HepG2 (cell line): Measurements from ENCODE around the gene CCT5. TPM values are rescaled to one million over a fixed set of nuclear protein-coding genes. Genes with fewer than 3 reads are reported as not detected.
A peak's percentile ranks its signal among the peaks of the same experiment; 100 is the strongest.

Source experiments
- GZF1 ChIP-seq: sonication (generic); formaldehyde crosslinking; IDR thresholded peaks from 2 replicates; pipeline ENCODE4 v1.5.1; 2020; ENCODE audit warnings: mild to moderate bottlenecking, missing genetic modification reagents
- MIER2 ChIP-seq: IDR thresholded peaks from 2 replicates; pipeline ENCODE4 v1.6.1; 2016; ENCODE audit warnings: missing biosample characterization, missing genetic modification reagents
- PAF1 ChIP-seq: IDR thresholded peaks from 2 replicates; pipeline ENCODE4 v1.6.1; 2016; ENCODE audit warnings: missing genetic modification reagents, missing compliant biosample characterization
- SMAD1 ChIP-seq: sonication (generic); formaldehyde crosslinking; IDR thresholded peaks from 2 replicates; pipeline ENCODE4 v1.4.0; 2020; ENCODE audit warnings: missing genetic modification reagents, low read depth, mild to moderate bottlenecking, borderline replicate concordance
- ZNF253 ChIP-seq: sonication (generic); formaldehyde crosslinking; IDR thresholded peaks from 2 replicates; pipeline ENCODE4 v1.8.0; 2022; ENCODE audit warnings: mild to moderate bottlenecking, missing genetic modification reagents, borderline replicate concordance
- ZNF747 ChIP-seq: sonication (generic); formaldehyde crosslinking; IDR thresholded peaks from 2 replicates; pipeline ENCODE4 v1.8.1; 2023; ENCODE audit warnings: missing genetic modification reagents, mild to moderate bottlenecking, borderline replicate concordance
- polyA plus RNA-seq, 8 experiments: library from polyadenylated mRNA; depleted of rRNA in 3 of 8; stranded (reverse) in 7 of 8; unstranded in 1 of 8; fragments of >200 nt; fragmentation: Illumina TruSeq in 4 of 8; extraction: Trizol in 4 of 8; gene quantifications; 2 replicates each; pipeline versions ENCODE4 v1.2.1 to v1.2.3, GENCODE V29; 2011 to 2016; ENCODE audit warnings: low read depth in 4 of 8, missing spikeins in 1 of 8, mixed read lengths in 1 of 8; ENCODE audit not compliant: insufficient read depth in 1 of 8
- total RNA-seq, 5 experiments: library from RNA; depleted of rRNA; stranded (reverse); fragments of >200 nt; fragmentation: Illumina TruSeq; extraction: Trizol; gene quantifications; 2 replicates each; pipeline ENCODE4 v1.2.3, GENCODE V29; 2016; ENCODE audit warnings: low read depth in 1 of 5
- TF ChIP-seq, protein P1 (sequence below), 2 experiments: sonication (generic) in 1 of 2; formaldehyde crosslinking in 1 of 2; IDR thresholded peaks; 2 replicates each; pipeline versions ENCODE4 v1.6.1 to v1.9.0; 2014 to 2022; ENCODE audit warnings: antibody characterized with exemption in 1 of 2, borderline replicate concordance in 1 of 2, inconsistent platforms in 1 of 2, low read depth in 1 of 2, missing genetic modification reagents in 1 of 2
- TF ChIP-seq, protein P2 (sequence below): sonication (generic); formaldehyde crosslinking; IDR thresholded peaks from 2 replicates; pipeline ENCODE4 v1.8.0; 2022; ENCODE audit warnings: mild to moderate bottlenecking, missing genetic modification reagents, moderate library complexity
- TF ChIP-seq, protein P3 (sequence below): sonication (generic); formaldehyde crosslinking; IDR thresholded peaks from 2 replicates; pipeline ENCODE4 v1.5.1; 2020; ENCODE audit warnings: mild to moderate bottlenecking, missing genetic modification reagents, moderate library complexity
- TF ChIP-seq, protein P4 (sequence below): sonication (generic); formaldehyde crosslinking; conservative IDR thresholded peaks from 2 replicates; pipeline ENCODE4 v1.8.0; 2022; ENCODE audit warnings: low read depth, missing genetic modification reagents
- TF ChIP-seq, protein P5 (sequence below): IDR thresholded peaks from 2 replicates; pipeline ENCODE4 v1.6.1; 2016; ENCODE audit warnings: missing biosample characterization, missing genetic modification reagents, low read depth

The CCT5 gene
- total and polyA plus RNA-seq, 2 of the 13 experiments (the other 11 are each of a cell fraction or from before 2014, with no cell fraction given), result 319 to 708 TPM

DNA sequence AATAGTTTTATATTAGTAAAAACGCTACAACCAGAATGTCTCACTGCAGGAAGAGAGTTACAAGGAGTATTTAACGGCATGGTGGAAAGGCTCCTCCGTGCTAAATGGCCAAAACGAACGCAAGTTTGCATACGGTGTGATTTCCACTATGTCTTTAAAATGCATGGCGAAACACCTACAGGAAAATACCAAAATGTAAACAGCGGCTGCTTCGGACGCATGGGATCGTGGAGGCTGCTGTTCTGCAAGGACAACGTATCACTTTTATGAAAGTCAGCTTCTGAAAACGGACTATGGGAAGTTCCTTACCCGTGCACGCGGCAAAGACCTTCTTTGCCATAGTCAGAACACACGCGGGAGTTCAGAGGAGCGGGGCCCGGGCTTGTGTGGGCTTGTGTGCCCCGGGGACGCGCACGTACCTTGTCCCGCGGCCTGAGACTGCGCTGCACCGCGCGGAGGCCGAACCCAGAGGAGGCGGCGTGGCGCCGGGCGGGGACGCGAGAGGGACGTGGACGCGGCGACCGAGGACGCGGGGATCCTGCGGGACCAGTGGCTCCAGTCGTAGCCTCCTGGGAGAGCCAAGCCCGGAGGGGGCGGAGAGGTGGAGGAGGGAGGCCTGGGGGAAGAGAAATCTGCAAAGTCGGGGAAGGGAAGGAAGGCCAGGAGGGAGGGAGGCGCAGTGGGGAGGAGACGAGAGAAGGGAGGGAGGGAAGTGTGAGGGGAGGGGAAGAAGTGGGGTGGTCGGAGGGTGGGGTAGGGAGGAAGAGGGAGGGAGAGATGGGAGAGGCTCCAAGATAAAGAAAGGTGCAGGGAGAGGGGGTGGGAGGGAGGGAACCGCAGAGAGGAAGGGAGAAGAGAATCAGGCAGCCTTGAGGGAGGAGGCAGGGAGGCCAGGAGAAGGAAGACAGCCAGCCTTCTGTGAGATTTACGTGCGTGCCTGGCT lies 57.4 kb downstream of the CCT5 start, which contains the start of gene CMBL (continued):
- TF ChIP-seq, protein P1, sequence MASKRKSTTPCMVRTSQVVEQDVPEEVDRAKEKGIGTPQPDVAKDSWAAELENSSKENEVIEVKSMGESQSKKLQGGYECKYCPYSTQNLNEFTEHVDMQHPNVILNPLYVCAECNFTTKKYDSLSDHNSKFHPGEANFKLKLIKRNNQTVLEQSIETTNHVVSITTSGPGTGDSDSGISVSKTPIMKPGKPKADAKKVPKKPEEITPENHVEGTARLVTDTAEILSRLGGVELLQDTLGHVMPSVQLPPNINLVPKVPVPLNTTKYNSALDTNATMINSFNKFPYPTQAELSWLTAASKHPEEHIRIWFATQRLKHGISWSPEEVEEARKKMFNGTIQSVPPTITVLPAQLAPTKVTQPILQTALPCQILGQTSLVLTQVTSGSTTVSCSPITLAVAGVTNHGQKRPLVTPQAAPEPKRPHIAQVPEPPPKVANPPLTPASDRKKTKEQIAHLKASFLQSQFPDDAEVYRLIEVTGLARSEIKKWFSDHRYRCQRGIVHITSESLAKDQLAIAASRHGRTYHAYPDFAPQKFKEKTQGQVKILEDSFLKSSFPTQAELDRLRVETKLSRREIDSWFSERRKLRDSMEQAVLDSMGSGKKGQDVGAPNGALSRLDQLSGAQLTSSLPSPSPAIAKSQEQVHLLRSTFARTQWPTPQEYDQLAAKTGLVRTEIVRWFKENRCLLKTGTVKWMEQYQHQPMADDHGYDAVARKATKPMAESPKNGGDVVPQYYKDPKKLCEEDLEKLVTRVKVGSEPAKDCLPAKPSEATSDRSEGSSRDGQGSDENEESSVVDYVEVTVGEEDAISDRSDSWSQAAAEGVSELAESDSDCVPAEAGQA (IDR thresholded peaks at IDR 0.05; ENCODE audit: low read depth), result no peak
- TF ChIP-seq, protein P1 (CRISPR knock-in tag; IDR thresholded peaks at IDR 0.05; ENCODE audit: borderline replicate concordance), result no peak
- TF ChIP-seq GZF1, result peak; percentile 28; the same call in 1 of the 2 replicates
- TF ChIP-seq, protein P2, sequence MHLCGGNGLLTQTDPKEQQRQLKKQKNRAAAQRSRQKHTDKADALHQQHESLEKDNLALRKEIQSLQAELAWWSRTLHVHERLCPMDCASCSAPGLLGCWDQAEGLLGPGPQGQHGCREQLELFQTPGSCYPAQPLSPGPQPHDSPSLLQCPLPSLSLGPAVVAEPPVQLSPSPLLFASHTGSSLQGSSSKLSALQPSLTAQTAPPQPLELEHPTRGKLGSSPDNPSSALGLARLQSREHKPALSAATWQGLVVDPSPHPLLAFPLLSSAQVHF (CRISPR knock-in tag), result no peak
- TF ChIP-seq, protein P3, sequence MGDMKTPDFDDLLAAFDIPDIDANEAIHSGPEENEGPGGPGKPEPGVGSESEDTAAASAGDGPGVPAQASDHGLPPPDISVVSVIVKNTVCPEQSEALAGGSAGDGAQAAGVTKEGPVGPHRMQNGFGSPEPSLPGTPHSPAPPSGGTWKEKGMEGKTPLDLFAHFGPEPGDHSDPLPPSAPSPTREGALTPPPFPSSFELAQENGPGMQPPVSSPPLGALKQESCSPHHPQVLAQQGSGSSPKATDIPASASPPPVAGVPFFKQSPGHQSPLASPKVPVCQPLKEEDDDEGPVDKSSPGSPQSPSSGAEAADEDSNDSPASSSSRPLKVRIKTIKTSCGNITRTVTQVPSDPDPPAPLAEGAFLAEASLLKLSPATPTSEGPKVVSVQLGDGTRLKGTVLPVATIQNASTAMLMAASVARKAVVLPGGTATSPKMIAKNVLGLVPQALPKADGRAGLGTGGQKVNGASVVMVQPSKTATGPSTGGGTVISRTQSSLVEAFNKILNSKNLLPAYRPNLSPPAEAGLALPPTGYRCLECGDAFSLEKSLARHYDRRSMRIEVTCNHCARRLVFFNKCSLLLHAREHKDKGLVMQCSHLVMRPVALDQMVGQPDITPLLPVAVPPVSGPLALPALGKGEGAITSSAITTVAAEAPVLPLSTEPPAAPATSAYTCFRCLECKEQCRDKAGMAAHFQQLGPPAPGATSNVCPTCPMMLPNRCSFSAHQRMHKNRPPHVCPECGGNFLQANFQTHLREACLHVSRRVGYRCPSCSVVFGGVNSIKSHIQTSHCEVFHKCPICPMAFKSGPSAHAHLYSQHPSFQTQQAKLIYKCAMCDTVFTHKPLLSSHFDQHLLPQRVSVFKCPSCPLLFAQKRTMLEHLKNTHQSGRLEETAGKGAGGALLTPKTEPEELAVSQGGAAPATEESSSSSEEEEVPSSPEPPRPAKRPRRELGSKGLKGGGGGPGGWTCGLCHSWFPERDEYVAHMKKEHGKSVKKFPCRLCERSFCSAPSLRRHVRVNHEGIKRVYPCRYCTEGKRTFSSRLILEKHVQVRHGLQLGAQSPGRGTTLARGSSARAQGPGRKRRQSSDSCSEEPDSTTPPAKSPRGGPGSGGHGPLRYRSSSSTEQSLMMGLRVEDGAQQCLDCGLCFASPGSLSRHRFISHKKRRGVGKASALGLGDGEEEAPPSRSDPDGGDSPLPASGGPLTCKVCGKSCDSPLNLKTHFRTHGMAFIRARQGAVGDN (CRISPR knock-in tag), result peak; percentile 94
- TF ChIP-seq, protein P4, sequence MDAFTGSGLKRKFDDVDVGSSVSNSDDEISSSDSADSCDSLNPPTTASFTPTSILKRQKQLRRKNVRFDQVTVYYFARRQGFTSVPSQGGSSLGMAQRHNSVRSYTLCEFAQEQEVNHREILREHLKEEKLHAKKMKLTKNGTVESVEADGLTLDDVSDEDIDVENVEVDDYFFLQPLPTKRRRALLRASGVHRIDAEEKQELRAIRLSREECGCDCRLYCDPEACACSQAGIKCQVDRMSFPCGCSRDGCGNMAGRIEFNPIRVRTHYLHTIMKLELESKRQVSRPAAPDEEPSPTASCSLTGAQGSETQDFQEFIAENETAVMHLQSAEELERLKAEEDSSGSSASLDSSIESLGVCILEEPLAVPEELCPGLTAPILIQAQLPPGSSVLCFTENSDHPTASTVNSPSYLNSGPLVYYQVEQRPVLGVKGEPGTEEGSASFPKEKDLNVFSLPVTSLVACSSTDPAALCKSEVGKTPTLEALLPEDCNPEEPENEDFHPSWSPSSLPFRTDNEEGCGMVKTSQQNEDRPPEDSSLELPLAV (CRISPR knock-in tag), result 0 out of 2 replicates have a peak, but pooled peaks have one; percentile 21
- 0 out of 2 replicates have a peak, but pooled peaks have one; percentile 42 for TF ChIP-seq SMAD1
- TF ChIP-seq, protein P5, sequence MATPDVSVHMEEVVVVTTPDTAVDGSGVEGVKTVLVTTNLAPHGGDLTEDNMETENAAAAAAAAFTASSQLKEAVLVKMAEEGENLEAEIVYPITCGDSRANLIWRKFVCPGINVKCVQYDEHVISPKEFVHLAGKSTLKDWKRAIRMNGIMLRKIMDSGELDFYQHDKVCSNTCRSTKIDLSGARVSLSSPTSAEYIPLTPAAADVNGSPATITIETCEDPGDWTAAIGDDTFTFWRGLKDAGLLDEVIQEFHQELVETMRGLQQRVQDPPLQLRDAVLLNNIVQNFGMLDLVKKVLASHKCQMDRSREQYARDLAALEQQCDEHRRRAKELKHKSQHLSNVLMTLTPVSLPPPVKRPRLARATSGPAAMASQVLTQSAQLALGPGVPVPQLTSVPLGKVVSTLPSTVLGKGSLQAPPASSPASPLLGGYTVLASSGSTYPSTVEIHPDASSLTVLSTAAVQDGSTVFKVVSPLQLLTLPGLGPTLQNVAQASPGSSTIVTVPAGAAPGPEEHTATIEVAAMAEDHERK (CRISPR knock-in tag), result no peak
- TF ChIP-seq ZNF747 (CRISPR knock-in tag), result 0 out of 2 replicates have a peak, but pooled peaks have one; percentile 52
- TF ChIP-seq MIER2 (CRISPR knock-in tag), result no peak
- TF ChIP-seq ZNF253 (CRISPR knock-in tag), result no peak
- no peak for TF ChIP-seq PAF1 (CRISPR knock-in tag)
